NCI-H524 treated with DMSO at 0.1 percent for 48 hours (cell line): ENCODE measurements around the gene SLC35E2B.
"Not testable (repeated sequence)": the region's sequence is repeated elsewhere in the genome, so short reads cannot be mapped to it uniquely, and the experiment has no call there.

Experiments
- DNase-seq: peaks from one replicate; lab custom pipeline; 2025; lab: John Stamatoyannopoulos, UW

SLC35E2B gene

GRCh38 chr1:1692714-1693647, at the start of gene SLC35E2B:
Gene SLC35E2B, minus strand, starts transcription at chr1:1692795. Its CDS starts 16,096 bp downstream, at chr1:1676699.
- DNase-seq, result peak; percentile 18

GRCh38 chr1:1741013-1741412, 48.4 kb upstream of the SLC35E2B start:
- not testable (repeated sequence) for DNase-seq

GRCh38 chr1:1738799-1739337, 46.3 kb upstream of the SLC35E2B start:
- DNase-seq, result not testable (repeated sequence)

GRCh38 chr1:1737675-1738590, 45.3 kb upstream of the SLC35E2B start:
- DNase-seq, result not testable (repeated sequence)

GRCh38 chr1:1732381-1732780, 39.8 kb upstream of the SLC35E2B start:
- no peak for DNase-seq

- DNase-seq, result no peak
Measured at GRCh38 chr1:1730870-1731269, 38.3 kb upstream of the SLC35E2B start.

- DNase-seq, result not testable (repeated sequence)
Measured at GRCh38 chr1:1730230-1730629, 37.6 kb upstream of the SLC35E2B start.

- not testable (repeated sequence) for DNase-seq
Measured at GRCh38 chr1:1729116-1729816, 36.7 kb upstream of the SLC35E2B start.

- not testable (repeated sequence) for DNase-seq
Measured at GRCh38 chr1:1728308-1729005, 35.9 kb upstream of the SLC35E2B start.

- not testable (repeated sequence) for DNase-seq
Measured at GRCh38 chr1:1727131-1727651, 34.6 kb upstream of the SLC35E2B start.

- DNase-seq, result not testable (repeated sequence)
Measured at GRCh38 chr1:1726088-1726487, 33.5 kb upstream of the SLC35E2B start.

GRCh38 chr1:1724035-1724864, 31.7 kb upstream of the SLC35E2B start, which contains the start of gene CDK11A:
Gene CDK11A, minus strand, starts transcription at chr1:1724357. Its CDS starts 1,539 bp downstream, at chr1:1722818.
- peak; percentile 84 for DNase-seq

GRCh38 chr1:1721201-1721600, 28.6 kb upstream of the SLC35E2B start:
- no peak for DNase-seq

GRCh38 chr1:1715109-1715883, 22.7 kb upstream of the SLC35E2B start:
- not testable (repeated sequence) for DNase-seq

- not testable (repeated sequence) for DNase-seq
Measured at GRCh38 chr1:1707897-1708296, 15.3 kb upstream of the SLC35E2B start.

GRCh38 chr1:1707241-1707640, 14.6 kb upstream of the SLC35E2B start:
- not testable (repeated sequence) for DNase-seq

GRCh38 chr1:1705623-1706022, 13.0 kb upstream of the SLC35E2B start:
- not testable (repeated sequence) for DNase-seq

- DNase-seq, result not testable (repeated sequence)
Measured at GRCh38 chr1:1704284-1704957, 11.8 kb upstream of the SLC35E2B start.
